Activated effector memory CD4-positive, alpha-beta T cell treated with anti-CD3 and anti-CD28 coated beads, Interleukin-2, amount 50 U/mL, for 16 hours (primary cell): ENCODE data around the gene IGBP1.
A peak's percentile ranks its signal among the peaks of the same experiment; 100 is the strongest.
"Not testable (repeated sequence)": the region's sequence is repeated elsewhere in the genome, so short reads cannot be mapped to it uniquely, and the experiment has no call there.

Experiments used
- DNase-seq: peaks from one replicate; pipeline ENCODE4 v3.0.0-alpha.2; 2020

The IGBP1 gene

DNA sequence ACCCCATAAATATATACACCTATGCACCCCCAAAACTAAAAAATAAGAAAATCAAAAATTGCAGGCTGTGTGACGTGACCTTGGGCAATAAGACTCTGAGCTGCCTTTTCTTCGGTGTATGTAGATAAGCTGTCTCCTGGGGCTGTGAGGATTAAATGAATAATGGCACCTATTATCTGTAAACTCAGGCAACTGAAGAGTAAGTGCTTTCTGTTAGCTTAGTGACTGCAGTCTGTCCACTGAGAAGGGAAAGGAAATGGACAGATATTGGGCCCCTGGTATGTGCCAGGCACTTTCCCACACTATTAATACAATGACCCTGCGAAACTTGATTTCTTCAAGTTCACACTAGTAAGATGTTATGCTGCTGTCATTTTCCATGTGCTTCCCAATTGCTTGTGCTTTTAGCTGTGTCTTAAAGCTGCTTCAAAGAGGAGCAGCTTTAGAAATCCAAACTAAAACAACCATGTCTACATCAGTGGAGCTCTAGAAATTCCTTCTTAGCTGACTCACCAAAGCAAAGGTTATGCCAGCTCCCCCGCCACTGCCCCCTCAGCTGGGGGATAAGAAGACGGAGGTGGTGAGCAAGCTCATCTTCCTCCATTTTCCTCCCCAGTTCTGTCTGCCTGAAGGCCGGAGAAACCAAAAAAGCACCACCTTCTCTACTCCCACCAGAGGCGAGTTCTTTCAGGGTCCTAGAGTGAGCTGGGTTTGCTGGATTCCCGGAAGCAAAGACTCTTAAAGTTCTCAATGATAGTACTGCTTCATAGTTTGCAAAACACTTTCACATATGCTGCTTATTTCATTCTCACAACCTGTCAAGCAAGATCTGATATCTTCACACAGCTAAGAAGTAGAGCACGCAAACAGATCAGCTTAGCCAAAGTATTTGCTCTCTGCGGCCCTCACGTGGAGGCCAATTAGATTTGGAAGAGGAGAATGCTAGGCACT is 35.3 kb downstream of the IGBP1 start:
- DNase-seq = no peak

DNA sequence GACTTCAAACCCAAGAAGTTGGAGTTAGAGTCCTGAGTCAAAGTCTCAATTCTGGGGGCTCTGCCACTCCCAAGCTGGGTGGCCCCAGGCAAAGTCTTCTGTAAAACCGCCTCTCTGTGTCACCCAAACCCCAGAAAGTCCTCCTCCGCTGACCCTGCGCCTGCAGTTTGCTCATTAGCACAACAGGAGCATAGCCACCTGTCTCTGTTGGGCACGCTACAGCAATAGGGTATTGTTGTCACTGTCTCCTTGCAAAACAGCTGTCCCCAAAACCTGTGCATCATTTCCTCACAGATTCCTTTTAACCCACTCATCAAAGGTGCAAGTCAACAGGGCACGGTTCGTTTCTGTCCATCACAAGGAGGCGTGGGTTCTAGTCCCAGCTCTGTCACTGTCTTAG is 36.0 kb downstream of the IGBP1 start:
- DNase-seq = no peak

DNA sequence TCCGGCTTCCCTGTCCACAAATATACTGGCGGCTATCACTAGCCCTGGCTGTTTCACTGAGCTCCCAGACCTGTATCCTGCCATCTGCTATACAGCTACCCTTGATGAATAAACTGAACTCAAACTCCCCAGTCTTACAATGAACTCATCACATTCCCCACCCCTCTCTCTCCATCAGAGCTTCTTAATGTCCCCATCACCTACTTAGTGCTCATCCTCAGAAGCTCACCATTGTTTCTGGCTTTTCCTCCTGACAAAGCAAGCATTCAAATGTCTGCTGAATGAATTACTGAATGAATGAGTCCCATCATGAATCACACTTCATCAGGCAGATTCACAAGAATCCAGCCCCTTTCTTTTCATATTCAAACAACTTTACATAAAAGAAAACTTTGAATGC is 38.4 kb downstream of the IGBP1 start:
- DNase-seq = no peak

DNA sequence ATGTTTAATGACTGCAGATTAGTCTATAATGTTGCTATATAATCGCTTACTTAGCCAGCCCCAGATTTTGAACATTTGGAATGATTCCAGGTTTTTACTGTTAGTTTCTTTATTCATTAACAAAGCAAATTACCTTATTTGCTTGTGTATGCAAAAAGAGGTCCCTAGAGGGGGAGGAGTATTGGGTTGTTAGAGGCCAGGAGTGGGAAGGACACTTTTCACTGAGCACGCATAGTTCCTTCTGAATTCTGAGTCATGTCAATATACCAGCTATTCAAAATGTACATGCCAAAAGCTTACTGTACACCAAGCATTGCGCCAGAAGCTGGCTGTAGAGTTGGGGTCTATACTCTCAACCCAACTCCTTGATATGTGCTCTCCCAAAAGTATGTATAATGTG is 39.0 kb downstream of the IGBP1 start:
- DNase-seq = no peak

DNA sequence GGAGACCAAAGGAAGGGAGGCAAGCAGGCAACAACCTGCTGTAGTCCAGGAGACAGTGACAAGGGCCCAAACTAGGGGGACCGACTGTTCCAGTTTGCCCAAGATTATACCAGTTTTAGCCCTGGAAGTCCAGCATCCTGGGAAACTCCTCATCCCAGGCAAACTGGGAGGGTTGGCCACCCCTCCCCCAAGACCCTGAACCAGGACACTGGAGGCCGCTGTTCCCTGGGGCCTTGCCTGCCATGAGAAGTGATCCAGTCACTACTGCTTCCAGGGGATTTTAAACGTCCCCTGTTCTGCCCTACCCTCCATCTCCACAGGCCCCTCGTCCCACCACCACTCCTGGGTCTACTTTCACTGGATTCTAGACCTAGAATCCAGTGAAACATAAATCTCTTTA is 39.7 kb downstream of the IGBP1 start:
- no peak for DNase-seq

DNA sequence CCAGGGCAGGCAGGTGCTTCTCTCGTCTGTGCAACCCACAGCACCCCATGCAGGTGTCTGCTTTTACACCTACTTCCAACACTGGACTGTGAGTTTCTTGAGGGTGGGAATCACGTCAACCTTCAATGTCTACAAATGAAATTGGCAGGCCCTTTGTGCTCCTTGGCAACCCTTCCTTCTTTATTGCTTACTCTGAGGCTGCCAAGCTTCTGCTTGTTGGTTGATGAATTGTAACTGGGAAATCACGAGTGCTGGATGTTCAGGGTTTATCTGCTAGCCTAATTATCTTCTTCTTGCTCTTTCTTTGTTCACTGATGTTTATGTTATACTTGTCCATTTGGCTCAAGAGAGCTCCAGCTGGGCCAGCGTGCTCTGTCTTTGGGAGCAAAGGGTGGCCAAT is 41.5 kb downstream of the IGBP1 start:
- DNase-seq = no peak

DNA sequence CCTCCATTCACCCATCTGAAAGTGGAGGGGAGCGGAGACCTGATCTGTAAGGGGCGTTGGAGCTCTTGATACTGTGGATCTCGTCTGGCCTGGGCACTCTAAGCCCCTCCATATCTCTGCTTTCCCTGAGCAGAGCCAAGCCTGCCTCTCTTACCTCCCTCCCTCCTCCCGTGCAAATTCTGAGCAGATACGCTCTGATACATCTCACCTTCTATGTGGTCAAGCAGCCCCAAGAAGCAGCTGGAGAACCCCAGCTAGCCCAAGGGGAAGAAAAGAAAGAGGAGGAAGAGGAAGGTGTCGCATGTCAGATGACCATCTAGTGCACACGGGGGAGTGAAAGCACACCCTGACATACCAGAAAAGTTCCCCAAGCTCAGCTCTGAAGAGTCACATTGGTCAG is 42.1 kb downstream of the IGBP1 start:
- DNase-seq = no peak

DNA sequence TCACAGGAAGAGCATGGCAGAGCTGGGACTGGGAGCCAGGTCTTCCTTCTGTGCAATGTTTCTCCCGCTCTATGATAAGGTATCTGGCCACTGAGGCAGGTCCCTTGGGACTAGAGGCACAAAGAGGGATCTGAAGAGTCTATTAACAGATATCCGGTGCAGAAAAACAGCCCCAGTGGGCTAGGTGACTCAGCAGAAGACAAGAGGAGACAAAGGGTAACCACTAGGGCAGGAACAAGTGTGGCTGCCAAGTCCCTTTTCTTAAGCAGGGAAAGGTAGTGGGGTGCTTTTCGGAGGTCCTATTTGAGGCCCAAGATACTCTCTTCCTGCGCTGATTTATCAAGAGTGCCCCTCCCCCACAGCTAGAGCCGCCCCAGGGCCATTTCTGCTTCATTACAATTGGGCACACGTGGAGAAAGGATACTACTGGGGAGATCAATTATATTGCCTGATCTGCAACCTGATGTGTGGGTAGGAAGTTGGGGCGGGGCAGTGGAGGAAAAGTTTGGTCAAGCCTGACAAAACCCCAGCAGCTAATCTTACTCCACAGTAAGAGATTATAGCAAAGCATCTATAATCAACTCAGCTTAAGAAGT is 43.8 kb downstream of the IGBP1 start, which contains the start of gene DGAT2L6:
Gene DGAT2L6, plus strand, starts transcription at position 546 of the 596 bp plus-strand sequence. CDS start 100 bp downstream, outside the sequence.
- no peak for DNase-seq

DNA sequence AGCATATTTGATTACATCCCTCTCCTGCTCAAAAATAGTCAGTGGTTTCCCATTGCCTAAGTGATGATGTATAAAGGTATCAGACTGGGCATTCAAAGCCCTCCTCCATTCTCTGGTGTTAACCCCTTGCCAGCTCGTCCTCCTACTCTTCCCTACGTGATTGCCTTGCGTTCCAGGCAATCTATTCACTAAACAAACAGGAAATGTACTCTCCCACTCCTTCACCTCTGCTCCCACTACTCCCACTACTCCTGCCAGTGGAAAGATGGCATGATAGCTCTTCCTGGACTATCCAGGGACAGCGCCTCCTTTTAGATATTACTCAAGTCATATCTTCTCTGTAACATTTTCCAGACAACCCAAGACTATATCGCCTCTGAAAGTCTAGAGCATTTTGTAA is 49.8 kb downstream of the IGBP1 start:
- no peak for DNase-seq

DNA sequence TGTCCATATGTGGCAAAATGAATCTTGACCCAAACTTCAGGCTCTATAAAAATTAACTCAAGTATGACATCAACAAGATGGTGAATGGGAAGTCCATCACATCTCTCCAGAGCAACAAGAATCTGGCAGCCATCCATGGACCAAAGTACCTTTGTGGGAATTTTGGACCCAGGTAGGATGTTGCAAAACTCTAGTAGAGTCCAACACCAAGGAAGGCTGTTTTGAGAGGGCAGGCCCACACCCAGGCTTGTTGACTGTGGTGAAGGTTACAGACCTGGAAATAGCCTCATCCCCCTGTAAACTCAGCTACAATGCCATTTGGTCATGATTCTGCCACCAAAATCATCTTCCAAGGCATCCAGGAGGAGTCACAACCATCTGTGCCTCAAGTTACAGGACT is 57.0 kb downstream of the IGBP1 start:
- no peak for DNase-seq

DNA sequence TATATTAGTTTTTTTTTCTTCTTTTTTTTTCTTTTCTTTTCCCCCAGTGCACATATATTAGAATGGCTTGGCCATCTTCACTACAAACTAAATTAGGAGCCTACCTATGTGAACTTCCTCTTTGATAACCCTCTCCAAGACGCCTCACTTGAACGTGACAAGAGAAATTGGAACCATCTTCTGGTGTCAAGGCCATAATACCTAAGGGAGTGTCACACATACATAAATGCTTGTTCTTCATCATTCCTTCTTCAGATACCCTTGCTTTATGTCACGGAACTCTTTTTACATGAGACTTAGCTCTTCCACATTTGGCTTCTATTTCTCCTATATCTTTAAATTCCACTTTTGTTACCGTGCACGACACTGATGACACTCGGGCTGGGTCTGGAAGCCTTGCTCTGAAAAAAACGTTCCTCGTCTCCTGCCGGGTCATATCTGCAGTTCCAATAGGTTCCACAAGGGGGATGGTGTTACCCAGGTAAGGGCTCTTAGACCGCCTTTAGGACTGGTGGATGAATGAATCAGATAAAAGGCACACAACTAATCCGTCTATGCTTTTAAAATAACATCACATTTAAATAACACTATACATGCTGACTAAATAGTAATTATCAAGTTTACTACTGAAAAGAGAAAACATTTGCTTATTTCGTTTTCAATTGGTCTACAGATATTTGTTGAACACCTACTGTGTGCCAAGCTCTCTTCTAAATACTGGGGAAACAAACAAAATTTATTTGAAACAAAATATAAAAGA is 63.9 kb downstream of the IGBP1 start:
- peak; percentile 79 for DNase-seq

DNA sequence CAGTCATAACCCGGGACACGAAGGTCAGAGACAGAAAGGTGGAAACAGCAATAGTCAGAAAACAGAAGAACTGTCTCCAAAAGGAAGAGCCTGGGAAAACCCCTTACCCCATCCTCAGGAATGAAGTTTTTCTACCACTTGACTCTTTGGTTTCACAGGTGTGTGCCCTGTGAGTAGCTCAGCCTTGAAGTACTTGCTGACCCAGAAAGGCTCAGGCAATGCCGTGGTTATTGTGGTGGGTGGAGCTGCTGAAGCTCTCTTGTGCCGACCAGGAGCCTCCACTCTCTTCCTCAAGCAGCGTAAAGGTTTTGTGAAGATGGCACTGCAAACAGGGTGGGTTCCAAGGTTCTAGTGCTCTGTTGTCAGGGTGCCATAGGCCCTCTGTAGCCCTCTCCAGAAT is 68.5 kb downstream of the IGBP1 start:
- DNase-seq = no peak

DNA sequence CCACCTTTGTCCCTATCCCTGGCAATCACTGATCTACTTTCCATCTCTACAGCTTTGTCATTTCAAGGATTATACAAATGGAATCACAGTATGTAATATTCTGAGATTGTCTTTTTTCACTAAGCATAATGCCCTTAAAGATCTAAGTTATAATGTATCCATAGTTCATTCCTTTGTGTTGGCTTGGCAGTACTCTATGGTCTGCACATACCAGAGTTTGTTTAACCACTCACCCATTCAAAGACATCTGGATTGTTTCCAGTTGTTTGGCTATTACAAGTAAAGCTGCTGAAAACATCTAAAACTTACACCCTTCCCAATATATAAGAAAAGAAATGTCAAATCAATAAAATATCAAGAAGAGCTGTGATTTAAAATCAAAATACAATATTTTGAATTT is 75.2 kb downstream of the IGBP1 start:
- DNase-seq = no peak

DNA sequence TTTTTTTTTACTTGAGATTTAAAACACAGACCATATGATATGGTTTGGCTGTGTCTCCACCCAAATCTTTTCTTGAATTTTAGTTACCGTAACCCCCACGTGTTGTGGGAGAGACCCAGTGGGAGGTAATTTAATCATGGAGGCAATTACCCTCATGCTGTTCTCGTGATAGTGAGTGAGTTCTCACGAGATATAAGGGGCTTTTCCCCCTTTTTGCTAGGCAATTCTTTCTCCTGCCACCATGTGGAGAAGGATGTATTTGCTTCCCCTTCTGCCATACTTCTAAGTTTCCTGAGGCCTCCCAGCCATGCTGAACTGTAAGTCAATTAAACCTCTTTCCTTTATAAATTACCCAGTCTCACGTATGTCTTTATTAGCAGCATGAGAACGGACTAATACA is 76.3 kb downstream of the IGBP1 start:
- not testable (repeated sequence) for DNase-seq
